SK-N-SH treated with all-trans-retinoic acid at 6 μM for 48 hours (cell line): ENCODE data around the gene NUP62CL.

ENCODE experiments used
- ATAC-seq: fragments of 200-7000 bp; cut with Tn5 transposase; 3 replicates; pipeline ENCODE4 v1.9.1; 2020; ENCODE audit warnings: mild to moderate bottlenecking, moderate library complexity
- ARNTL ChIP-seq: fragments of 450-650 bp; formaldehyde crosslinking; IDR thresholded peaks from 2 replicates; pipeline ENCODE4 v1.5.0; 2020; ENCODE audit warnings: low read depth, mild to moderate bottlenecking, moderate library complexity, borderline replicate concordance
- BACH2 ChIP-seq: fragments of 250-450 bp; sonication (Bioruptor Pico); IDR thresholded peaks from 2 replicates; pipeline ENCODE4 v1.9.0; 2021; ENCODE audit warnings: mild to moderate bottlenecking, borderline replicate concordance
- CSDC2 ChIP-seq: fragments of 250-450 bp; sonication (Bioruptor Pico); IDR thresholded peaks from 2 replicates; pipeline ENCODE4 v1.5.0; 2020; ENCODE audit warnings: mild to moderate bottlenecking, moderate library complexity
- ESRRG ChIP-seq: fragments of 250-450 bp; sonication (Bioruptor Pico); IDR thresholded peaks from 2 replicates; pipeline ENCODE4 v1.6.1; 2021; ENCODE audit warnings: mild to moderate bottlenecking
- GLIS3 ChIP-seq: fragments of 250-450 bp; sonication (Bioruptor Pico); IDR thresholded peaks from 2 replicates; pipeline ENCODE4 v1.5.0; 2020; ENCODE audit warnings: mild to moderate bottlenecking, moderate library complexity
- ISL1 ChIP-seq: fragments of 250-450 bp; sonication (Bioruptor Pico); IDR thresholded peaks from 2 replicates; pipeline ENCODE4 v2.1.2; 2022; ENCODE audit warnings: mild to moderate bottlenecking, moderate library complexity
- OSR1 ChIP-seq: fragments of 250-450 bp; sonication (Bioruptor Pico); IDR thresholded peaks from 2 replicates; pipeline ENCODE4 v1.8.0; 2022; ENCODE audit warnings: moderate library complexity, mild to moderate bottlenecking, inconsistent platforms
- PPARA ChIP-seq: fragments of 250-450 bp; sonication (Bioruptor Pico); IDR thresholded peaks from 2 replicates; pipeline ENCODE4 v1.5.0; 2020; ENCODE audit warnings: mild to moderate bottlenecking, borderline replicate concordance
- RARB ChIP-seq: fragments of 250-450 bp; sonication (Bioruptor Pico); IDR thresholded peaks from 2 replicates; pipeline ENCODE4 v1.8.0; 2021; ENCODE audit warnings: mild to moderate bottlenecking, moderate library complexity
- SNAI2 ChIP-seq: fragments of 250-450 bp; sonication (Bioruptor Pico); IDR thresholded peaks from 2 replicates; pipeline ENCODE4 v1.5.0; 2020; ENCODE audit warnings: mild to moderate bottlenecking, moderate library complexity
- TCF4 ChIP-seq: fragments of 250-450 bp; sonication (Bioruptor Pico); IDR thresholded peaks from 2 replicates; pipeline ENCODE4 v1.8.0; 2021; ENCODE audit warnings: mild to moderate bottlenecking, moderate library complexity, borderline replicate concordance
- TOX ChIP-seq: fragments of 250-450 bp; sonication (Bioruptor Pico); IDR thresholded peaks from 2 replicates; pipeline ENCODE4 v1.8.0; 2021; ENCODE audit warnings: mild to moderate bottlenecking, moderate library complexity, borderline replicate concordance
- ZC3H10 ChIP-seq: fragments of 250-450 bp; sonication (Bioruptor Pico); IDR thresholded peaks from 2 replicates; pipeline ENCODE4 v1.5.1; 2021; ENCODE audit warnings: mild to moderate bottlenecking, moderate library complexity
- ZFP3 ChIP-seq: fragments of 250-450 bp; sonication (Bioruptor Pico); IDR thresholded peaks from 2 replicates; pipeline ENCODE4 v1.5.0; 2020; ENCODE audit warnings: mild to moderate bottlenecking, moderate library complexity
- ZFP30 ChIP-seq: fragments of 450-650 bp; formaldehyde crosslinking; IDR thresholded peaks from 2 replicates; pipeline ENCODE4 v1.5.0; 2022; ENCODE audit warnings: mild to moderate bottlenecking, moderate library complexity
- ZNF565 ChIP-seq: fragments of 450-650 bp; formaldehyde crosslinking; conservative IDR thresholded peaks from 2 replicates; pipeline ENCODE4 v1.5.0; 2020; ENCODE audit warnings: low read depth, mild to moderate bottlenecking, moderate library complexity
- ZNF70 ChIP-seq: fragments of 450-650 bp; formaldehyde crosslinking; IDR thresholded peaks from 2 replicates; pipeline ENCODE4 v1.5.0; 2020; ENCODE audit warnings: mild to moderate bottlenecking, moderate library complexity
- ZNF8 ChIP-seq: fragments of 450-650 bp; formaldehyde crosslinking; IDR thresholded peaks from 2 replicates; pipeline ENCODE4 v1.5.0; 2020; ENCODE audit warnings: mild to moderate bottlenecking, moderate library complexity
- TF ChIP-seq, protein P1 (sequence below): fragments of 250-450 bp; sonication (Bioruptor Pico); IDR thresholded peaks from 2 replicates; pipeline ENCODE4 v1.5.1; 2021; ENCODE audit warnings: mild to moderate bottlenecking, moderate library complexity
- TF ChIP-seq, protein P2 (sequence below): fragments of 250-450 bp; sonication (Bioruptor Pico); IDR thresholded peaks from 2 replicates; pipeline ENCODE4 v1.8.0; 2020; ENCODE audit warnings: mild to moderate bottlenecking, moderate library complexity, borderline replicate concordance
- TF ChIP-seq, protein P3 (sequence below): fragments of 250-450 bp; sonication (Bioruptor Pico); IDR thresholded peaks from 2 replicates; pipeline ENCODE4 v1.5.0; 2020; ENCODE audit warnings: mild to moderate bottlenecking, moderate library complexity
- TF ChIP-seq, protein P4 (sequence below): fragments of 250-450 bp; sonication (Bioruptor Pico); IDR thresholded peaks from 2 replicates; pipeline ENCODE4 v1.5.1; 2020; ENCODE audit warnings: low read depth, mild to moderate bottlenecking, moderate library complexity
- TF ChIP-seq, protein P5 (sequence below): fragments of 250-450 bp; sonication (Bioruptor Pico); IDR thresholded peaks from 2 replicates; pipeline ENCODE4 v1.8.0; 2021; ENCODE audit warnings: low read depth, mild to moderate bottlenecking, moderate library complexity, borderline replicate concordance

NUP62CL gene

DNA sequence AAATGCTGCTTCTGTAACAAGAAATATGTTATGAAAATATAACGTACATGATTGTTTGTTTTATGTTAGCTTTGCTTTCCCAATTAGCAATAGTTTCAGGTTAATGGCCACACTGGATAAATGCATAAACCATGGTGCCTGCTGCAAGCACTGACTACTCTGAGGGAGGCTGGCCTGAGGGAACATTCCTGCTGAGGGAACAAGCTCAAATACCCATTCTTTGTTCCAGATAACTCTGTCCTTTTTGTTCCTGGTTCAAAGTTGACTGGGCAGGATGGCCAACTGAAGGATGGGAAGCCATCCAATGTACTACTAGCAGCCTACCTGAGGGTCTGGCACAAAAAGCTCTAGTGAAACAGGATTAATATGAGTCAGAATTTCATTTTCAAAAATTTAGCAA lies 37.5 kb downstream of the NUP62CL start:
- no peak for TF ChIP-seq ZFP3

DNA sequence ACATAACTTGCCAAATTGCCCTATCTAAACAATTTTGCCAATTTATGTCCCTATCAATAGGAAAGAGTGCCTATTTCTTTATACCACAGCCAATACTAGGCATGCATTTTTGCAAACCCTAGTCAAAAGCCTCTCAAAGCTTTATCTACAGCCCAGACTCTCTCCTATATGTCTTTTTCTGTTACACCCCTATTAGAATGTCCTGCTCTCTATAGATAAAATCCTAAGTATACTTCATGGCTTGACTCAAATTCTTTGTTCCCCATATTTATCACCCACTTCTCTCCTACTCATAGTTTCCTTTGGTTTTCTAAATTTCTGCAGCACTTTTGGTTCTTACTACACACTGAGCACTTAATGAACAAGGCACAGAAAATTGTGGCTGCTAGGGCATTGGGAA lies 38.0 kb downstream of the NUP62CL start:
- TF ChIP-seq, protein P1, sequence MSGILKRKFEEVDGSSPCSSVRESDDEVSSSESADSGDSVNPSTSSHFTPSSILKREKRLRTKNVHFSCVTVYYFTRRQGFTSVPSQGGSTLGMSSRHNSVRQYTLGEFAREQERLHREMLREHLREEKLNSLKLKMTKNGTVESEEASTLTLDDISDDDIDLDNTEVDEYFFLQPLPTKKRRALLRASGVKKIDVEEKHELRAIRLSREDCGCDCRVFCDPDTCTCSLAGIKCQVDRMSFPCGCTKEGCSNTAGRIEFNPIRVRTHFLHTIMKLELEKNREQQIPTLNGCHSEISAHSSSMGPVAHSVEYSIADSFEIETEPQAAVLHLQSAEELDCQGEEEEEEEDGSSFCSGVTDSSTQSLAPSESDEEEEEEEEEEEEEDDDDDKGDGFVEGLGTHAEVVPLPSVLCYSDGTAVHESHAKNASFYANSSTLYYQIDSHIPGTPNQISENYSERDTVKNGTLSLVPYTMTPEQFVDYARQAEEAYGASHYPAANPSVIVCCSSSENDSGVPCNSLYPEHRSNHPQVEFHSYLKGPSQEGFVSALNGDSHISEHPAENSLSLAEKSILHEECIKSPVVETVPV = no peak
- TF ChIP-seq ZFP30 (CRISPR knock-in tag) = no peak
- no peak for TF ChIP-seq TCF4 (CRISPR knock-in tag)
- no peak for TF ChIP-seq OSR1 (CRISPR knock-in tag)
- no peak for TF ChIP-seq RARB (CRISPR knock-in tag)
- no peak for TF ChIP-seq ISL1 (CRISPR knock-in tag)
- no peak for TF ChIP-seq BACH2 (CRISPR knock-in tag)
- TF ChIP-seq, protein P2, sequence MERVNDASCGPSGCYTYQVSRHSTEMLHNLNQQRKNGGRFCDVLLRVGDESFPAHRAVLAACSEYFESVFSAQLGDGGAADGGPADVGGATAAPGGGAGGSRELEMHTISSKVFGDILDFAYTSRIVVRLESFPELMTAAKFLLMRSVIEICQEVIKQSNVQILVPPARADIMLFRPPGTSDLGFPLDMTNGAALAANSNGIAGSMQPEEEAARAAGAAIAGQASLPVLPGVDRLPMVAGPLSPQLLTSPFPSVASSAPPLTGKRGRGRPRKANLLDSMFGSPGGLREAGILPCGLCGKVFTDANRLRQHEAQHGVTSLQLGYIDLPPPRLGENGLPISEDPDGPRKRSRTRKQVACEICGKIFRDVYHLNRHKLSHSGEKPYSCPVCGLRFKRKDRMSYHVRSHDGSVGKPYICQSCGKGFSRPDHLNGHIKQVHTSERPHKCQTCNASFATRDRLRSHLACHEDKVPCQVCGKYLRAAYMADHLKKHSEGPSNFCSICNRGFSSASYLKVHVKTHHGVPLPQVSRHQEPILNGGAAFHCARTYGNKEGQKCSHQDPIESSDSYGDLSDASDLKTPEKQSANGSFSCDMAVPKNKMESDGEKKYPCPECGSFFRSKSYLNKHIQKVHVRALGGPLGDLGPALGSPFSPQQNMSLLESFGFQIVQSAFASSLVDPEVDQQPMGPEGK (CRISPR knock-in tag) = no peak
- TF ChIP-seq ZNF8 = no peak
- no peak for TF ChIP-seq ZNF70 (CRISPR knock-in tag)
- no peak for TF ChIP-seq PPARA
- TF ChIP-seq SNAI2 (CRISPR knock-in tag) = no peak
- no peak for TF ChIP-seq TOX (CRISPR knock-in tag)
- TF ChIP-seq ARNTL (CRISPR knock-in tag) = no peak
- TF ChIP-seq GLIS3 = no peak
- no peak for TF ChIP-seq ZC3H10
- no peak for TF ChIP-seq ZFP3
- TF ChIP-seq, protein P3, sequence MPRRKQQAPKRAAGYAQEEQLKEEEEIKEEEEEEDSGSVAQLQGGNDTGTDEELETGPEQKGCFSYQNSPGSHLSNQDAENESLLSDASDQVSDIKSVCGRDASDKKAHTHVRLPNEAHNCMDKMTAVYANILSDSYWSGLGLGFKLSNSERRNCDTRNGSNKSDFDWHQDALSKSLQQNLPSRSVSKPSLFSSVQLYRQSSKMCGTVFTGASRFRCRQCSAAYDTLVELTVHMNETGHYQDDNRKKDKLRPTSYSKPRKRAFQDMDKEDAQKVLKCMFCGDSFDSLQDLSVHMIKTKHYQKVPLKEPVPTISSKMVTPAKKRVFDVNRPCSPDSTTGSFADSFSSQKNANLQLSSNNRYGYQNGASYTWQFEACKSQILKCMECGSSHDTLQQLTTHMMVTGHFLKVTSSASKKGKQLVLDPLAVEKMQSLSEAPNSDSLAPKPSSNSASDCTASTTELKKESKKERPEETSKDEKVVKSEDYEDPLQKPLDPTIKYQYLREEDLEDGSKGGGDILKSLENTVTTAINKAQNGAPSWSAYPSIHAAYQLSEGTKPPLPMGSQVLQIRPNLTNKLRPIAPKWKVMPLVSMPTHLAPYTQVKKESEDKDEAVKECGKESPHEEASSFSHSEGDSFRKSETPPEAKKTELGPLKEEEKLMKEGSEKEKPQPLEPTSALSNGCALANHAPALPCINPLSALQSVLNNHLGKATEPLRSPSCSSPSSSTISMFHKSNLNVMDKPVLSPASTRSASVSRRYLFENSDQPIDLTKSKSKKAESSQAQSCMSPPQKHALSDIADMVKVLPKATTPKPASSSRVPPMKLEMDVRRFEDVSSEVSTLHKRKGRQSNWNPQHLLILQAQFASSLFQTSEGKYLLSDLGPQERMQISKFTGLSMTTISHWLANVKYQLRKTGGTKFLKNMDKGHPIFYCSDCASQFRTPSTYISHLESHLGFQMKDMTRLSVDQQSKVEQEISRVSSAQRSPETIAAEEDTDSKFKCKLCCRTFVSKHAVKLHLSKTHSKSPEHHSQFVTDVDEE (CRISPR knock-in tag) = no peak
- no peak for TF ChIP-seq ESRRG (CRISPR knock-in tag)
- TF ChIP-seq, all 23 proteins: peak for 0
- ATAC-seq = no peak

More for the DNA sequence above, 37.5 kb downstream of the NUP62CL start:
- no peak for ATAC-seq

DNA sequence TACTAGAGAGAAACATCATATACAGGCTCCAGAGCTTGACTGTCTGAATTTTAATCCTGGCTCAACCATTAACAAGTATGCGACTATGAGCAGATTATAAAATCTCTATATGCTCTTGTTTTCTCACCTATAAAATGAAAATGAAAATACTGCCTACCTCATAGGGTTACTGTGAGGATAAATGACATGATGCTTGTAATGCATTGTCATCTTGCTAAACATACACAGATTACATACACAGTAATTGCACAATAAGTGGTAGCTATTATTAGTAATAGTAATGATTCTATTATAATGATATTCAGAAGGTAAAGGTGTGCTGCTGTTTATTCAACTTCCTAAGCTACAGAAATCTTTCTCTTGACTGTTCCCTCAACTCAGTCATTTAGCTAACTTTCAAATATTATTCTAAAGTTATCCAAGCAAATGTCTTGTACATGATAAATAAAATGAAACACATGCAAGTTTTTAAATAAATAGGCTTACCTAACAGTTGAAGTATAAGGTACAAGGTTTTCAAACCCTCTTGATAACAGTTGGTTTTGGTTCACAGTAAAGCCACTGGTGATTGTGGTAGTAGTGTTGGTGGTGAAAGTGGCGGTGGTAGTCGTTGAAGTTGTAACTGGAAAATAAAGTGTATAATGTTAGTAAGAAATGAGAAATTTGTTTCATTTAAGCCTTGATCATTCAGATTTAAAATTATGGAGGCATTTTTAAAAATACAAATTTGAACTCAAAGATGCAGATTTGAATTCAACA lies 38.9 kb downstream of the NUP62CL start:
- ATAC-seq = no peak
- TF ChIP-seq ZFP30 (CRISPR knock-in tag) = no peak
- no peak for TF ChIP-seq OSR1 (CRISPR knock-in tag)
- no peak for TF ChIP-seq ESRRG (CRISPR knock-in tag)
- TF ChIP-seq ISL1 (CRISPR knock-in tag) = no peak
- no peak for TF ChIP-seq TCF4 (CRISPR knock-in tag)
- TF ChIP-seq PPARA = no peak
- TF ChIP-seq, protein P3 (CRISPR knock-in tag) = no peak
- TF ChIP-seq, protein P4, sequence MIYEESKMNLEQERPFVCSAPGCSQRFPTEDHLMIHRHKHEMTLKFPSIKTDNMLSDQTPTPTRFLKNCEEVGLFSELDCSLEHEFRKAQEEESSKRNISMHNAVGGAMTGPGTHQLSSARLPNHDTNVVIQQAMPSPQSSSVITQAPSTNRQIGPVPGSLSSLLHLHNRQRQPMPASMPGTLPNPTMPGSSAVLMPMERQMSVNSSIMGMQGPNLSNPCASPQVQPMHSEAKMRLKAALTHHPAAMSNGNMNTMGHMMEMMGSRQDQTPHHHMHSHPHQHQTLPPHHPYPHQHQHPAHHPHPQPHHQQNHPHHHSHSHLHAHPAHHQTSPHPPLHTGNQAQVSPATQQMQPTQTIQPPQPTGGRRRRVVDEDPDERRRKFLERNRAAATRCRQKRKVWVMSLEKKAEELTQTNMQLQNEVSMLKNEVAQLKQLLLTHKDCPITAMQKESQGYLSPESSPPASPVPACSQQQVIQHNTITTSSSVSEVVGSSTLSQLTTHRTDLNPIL = no peak
- TF ChIP-seq RARB (CRISPR knock-in tag) = no peak
- no peak for TF ChIP-seq SNAI2 (CRISPR knock-in tag)
- TF ChIP-seq ZNF565 (CRISPR knock-in tag) = no peak
- no peak for TF ChIP-seq ARNTL (CRISPR knock-in tag)
- TF ChIP-seq, protein P5, sequence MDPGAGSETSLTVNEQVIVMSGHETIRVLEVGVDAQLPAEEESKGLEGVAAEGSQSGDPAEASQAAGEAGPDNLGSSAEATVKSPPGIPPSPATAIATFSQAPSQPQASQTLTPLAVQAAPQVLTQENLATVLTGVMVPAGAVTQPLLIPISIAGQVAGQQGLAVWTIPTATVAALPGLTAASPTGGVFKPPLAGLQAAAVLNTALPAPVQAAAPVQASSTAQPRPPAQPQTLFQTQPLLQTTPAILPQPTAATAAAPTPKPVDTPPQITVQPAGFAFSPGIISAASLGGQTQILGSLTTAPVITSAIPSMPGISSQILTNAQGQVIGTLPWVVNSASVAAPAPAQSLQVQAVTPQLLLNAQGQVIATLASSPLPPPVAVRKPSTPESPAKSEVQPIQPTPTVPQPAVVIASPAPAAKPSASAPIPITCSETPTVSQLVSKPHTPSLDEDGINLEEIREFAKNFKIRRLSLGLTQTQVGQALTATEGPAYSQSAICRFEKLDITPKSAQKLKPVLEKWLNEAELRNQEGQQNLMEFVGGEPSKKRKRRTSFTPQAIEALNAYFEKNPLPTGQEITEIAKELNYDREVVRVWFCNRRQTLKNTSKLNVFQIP = no peak
- TF ChIP-seq, protein P2 (CRISPR knock-in tag) = no peak
- TF ChIP-seq CSDC2 (CRISPR knock-in tag) = no peak
- TF ChIP-seq TOX (CRISPR knock-in tag) = no peak
